ENCODE data around the gene LRRC42. TPM values are rescaled to one million over a fixed set of nuclear protein-coding genes. Genes with fewer than 3 reads are reported as not detected.

LRRC42 gene
- total RNA-seq, 4 donors from 2014 or later, result 20.1 to 36.3 (median 24.4) TPM

GRCh38 chr1:53981220-53981619 lies 35.1 kb downstream of the LRRC42 start:
- intact Hi-C loops (cut with DNase I; ENCODE audit: low total_unique reads), result no loop called here
- H3K4me3 ChIP-seq (ENCODE audit: low read depth, poor library complexity, severe bottlenecking), result no peak overlapping the region
- TF ChIP-seq POLR2A (IDR thresholded peaks at IDR 0.05) (no peak), CTCF (IDR thresholded peaks at IDR 0.05) (no peak)
- WGBS, 2 donors, result 93 to 97% methylated on average over 6 of the region's 6 CpGs
- DNase-seq (ENCODE audit: low spot score in 2 of 2), result no peak

- DNase-seq (ENCODE audit: low spot score in 2 of 2), result no peak
- H3K4me3 ChIP-seq (ENCODE audit: low read depth, poor library complexity, severe bottlenecking), result no peak overlapping the region
- TF ChIP-seq POLR2A (IDR thresholded peaks at IDR 0.05), result no peak
- no peak for TF ChIP-seq CTCF (IDR thresholded peaks at IDR 0.05)
- intact Hi-C loops (cut with DNase I; ENCODE audit: low total_unique reads), result no loop called here
- WGBS, 2 donors, result 32 to 34% methylated on average over 20 of the region's 20 CpGs
Measured at GRCh38 chr1:53982034-53982762, 36.0 kb downstream of the LRRC42 start.

DNA sequence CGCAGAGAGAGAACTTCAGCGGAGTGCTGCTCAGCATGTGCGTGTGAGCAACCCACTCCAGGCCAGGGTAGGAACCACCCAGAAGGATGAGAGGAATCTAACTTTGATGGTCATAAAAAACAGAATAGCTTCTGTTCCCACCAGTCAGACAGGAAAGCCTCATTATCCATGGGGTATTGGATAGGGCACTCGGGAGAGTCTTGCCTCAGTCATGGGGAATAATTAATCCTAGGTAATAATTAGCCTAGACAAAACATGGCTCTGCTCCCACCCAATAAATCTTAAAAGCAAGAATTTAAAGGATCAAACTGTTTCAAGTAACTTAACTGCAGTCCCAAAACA lies 36.6 kb downstream of the LRRC42 start:
- WGBS, 2 donors, result 10 to 15% methylated on average over 4 of the region's 4 CpGs
- no peak overlapping the region for H3K4me3 ChIP-seq (ENCODE audit: low read depth, poor library complexity, severe bottlenecking)
- no peak for TF ChIP-seq CTCF (IDR thresholded peaks at IDR 0.05)
- TF ChIP-seq POLR2A (IDR thresholded peaks at IDR 0.05), result no peak
- DNase-seq (ENCODE audit: low spot score in 2 of 2), result no peak
- intact Hi-C loops (cut with DNase I; ENCODE audit: low total_unique reads), result no loop called here

GRCh38 chr1:53984726-53985125 lies 38.6 kb downstream of the LRRC42 start:
- intact Hi-C loops (cut with DNase I; ENCODE audit: low total_unique reads), result no loop called here
- no peak for TF ChIP-seq CTCF (IDR thresholded peaks at IDR 0.05)
- no peak for TF ChIP-seq POLR2A (IDR thresholded peaks at IDR 0.05)
- no peak overlapping the region for H3K4me3 ChIP-seq (ENCODE audit: low read depth, poor library complexity, severe bottlenecking)
- no peak for DNase-seq (ENCODE audit: low spot score in 2 of 2)

GRCh38 chr1:53986458-53986857 lies 40.3 kb downstream of the LRRC42 start:
- no peak for DNase-seq (ENCODE audit: low spot score in 2 of 2)
- intact Hi-C loops (cut with DNase I; ENCODE audit: low total_unique reads), result no loop called here
- WGBS, 2 donors, result 81 to 94% methylated on average over 3 of the region's 3 CpGs
- no peak overlapping the region for H3K4me3 ChIP-seq (ENCODE audit: low read depth, poor library complexity, severe bottlenecking)
- TF ChIP-seq POLR2A (IDR thresholded peaks at IDR 0.05) (no peak), CTCF (IDR thresholded peaks at IDR 0.05) (no peak)

DNA sequence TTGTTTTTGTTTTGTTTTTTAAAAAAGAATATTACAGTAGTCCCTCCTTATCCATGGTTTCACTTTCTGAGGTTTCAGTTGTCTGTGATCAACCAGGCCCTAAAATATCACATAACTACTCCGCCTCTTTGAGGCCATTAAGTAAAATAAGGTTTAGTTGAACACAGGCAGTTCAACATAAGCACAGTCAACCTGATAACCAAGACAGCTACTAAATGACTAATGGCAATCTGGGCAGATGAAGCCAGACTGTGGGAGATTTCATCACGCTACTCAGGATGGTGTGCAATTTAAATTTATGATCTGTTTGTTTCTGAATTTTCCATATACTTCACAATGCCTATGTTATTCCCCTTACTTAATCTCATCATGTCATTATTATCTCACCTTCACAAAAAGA lies 41.7 kb downstream of the LRRC42 start:
- DNase-seq (ENCODE audit: low spot score in 2 of 2), result no peak
- intact Hi-C loops (cut with DNase I; ENCODE audit: low total_unique reads), result no loop called here
- no peak overlapping the region for H3K4me3 ChIP-seq (ENCODE audit: low read depth, poor library complexity, severe bottlenecking)
- TF ChIP-seq POLR2A (IDR thresholded peaks at IDR 0.05) (no peak), CTCF (IDR thresholded peaks at IDR 0.05) (no peak)
- 81 to 86% methylated on average over 2 of the region's 2 CpGs for WGBS, 2 donors
